Daoy (cell line): ENCODE results near the gene TECPR1. TPM values are rescaled to one million over a fixed set of nuclear protein-coding genes. Genes with fewer than 3 reads are reported as not detected.

Source experiments
- DNase-seq: peaks from one replicate; pipeline ENCODE4 v3.0.0-alpha.2; 2015; ENCODE audit warnings: low read depth
- total RNA-seq: library from RNA; depleted of rRNA; stranded (reverse); fragments of >200 nt; shearing (Covaris generic); gene quantifications from 2 replicates; pipeline ENCODE4 v1.2.3, GENCODE V29; 2014

The TECPR1 gene
- total RNA-seq, 1 experiment from 2014 or later: 5.2 TPM

GRCh38 chr7:98284335-98285036 is 32.5 kb upstream of the TECPR1 start:
- peak; percentile 65 for DNase-seq

- DNase-seq: no peak
Observed at GRCh38 chr7:98283887-98284222, 31.8 kb upstream of the TECPR1 start.

- no peak for DNase-seq
Observed at GRCh38 chr7:98283127-98283886, 31.3 kb upstream of the TECPR1 start.

GRCh38 chr7:98282703-98283102 is 30.7 kb upstream of the TECPR1 start:
- no peak for DNase-seq

- no peak for DNase-seq
Observed at GRCh38 chr7:98281757-98282606, 29.9 kb upstream of the TECPR1 start.

GRCh38 chr7:98280791-98281756 is 29.0 kb upstream of the TECPR1 start, which contains the start of gene BRI3:
Gene BRI3 (plus strand): TSS chr7:98281686. CDS start chr7:98281796, 110 bp downstream.
- DNase-seq: peak; percentile 91

- DNase-seq: no peak
Observed at GRCh38 chr7:98280296-98280695, 28.3 kb upstream of the TECPR1 start.

GRCh38 chr7:98278936-98279335 is 26.9 kb upstream of the TECPR1 start:
- DNase-seq: no peak

GRCh38 chr7:98278408-98278807 is 26.4 kb upstream of the TECPR1 start:
- no peak for DNase-seq

- DNase-seq: no peak
Observed at GRCh38 chr7:98276241-98276761, 24.3 kb upstream of the TECPR1 start.

GRCh38 chr7:98267303-98267702 is 15.3 kb upstream of the TECPR1 start:
- DNase-seq: no peak

GRCh38 chr7:98266840-98267239 is 14.8 kb upstream of the TECPR1 start:
- no peak for DNase-seq

- DNase-seq: no peak
Observed at GRCh38 chr7:98265841-98266271, 13.8 kb upstream of the TECPR1 start.

GRCh38 chr7:98257701-98258100 is 5.7 kb upstream of the TECPR1 start:
- DNase-seq: no peak

GRCh38 chr7:98256431-98256830 is 4.4 kb upstream of the TECPR1 start:
- DNase-seq: no peak

GRCh38 chr7:98254951-98255610 is 3.0 kb upstream of the TECPR1 start:
- no peak for DNase-seq

GRCh38 chr7:98254516-98254915 is 2.5 kb upstream of the TECPR1 start:
- no peak for DNase-seq

- DNase-seq: no peak
Observed at GRCh38 chr7:98252425-98253054, 508 bp upstream of the TECPR1 start.

- no peak for DNase-seq
Observed at GRCh38 chr7:98251231-98251600, 816 bp downstream of the TECPR1 start.

GRCh38 chr7:98250789-98251188 is 1.2 kb downstream of the TECPR1 start:
- no peak for DNase-seq
